GM10248 (cell line): ENCODE data around the gene CNOT2.
"Not testable (repeated sequence)": the region's sequence is repeated elsewhere in the genome, so short reads cannot be mapped to it uniquely, and the experiment has no call there.

Experiments
- CTCF ChIA-PET: fragments of 300-600 bp; sonication (Branson Sonifier 250); formaldehyde crosslinking; extraction: SDS; loops from one replicate; lab custom pipeline; 2021; ENCODE audit warnings: antibody characterized with exemption; lab: Yijun Ruan, JAX
- POLR2A ChIA-PET: fragments of 350-650 bp; sonication (Branson Sonifier 250); formaldehyde crosslinking; extraction: SDS; loops from one replicate; lab custom pipeline; 2020; ENCODE audit warnings: antibody characterized with exemption; lab: Yijun Ruan, JAX
- DNase-seq: peaks from one replicate; pipeline ENCODE4 v3.0.0; 2012; ENCODE audit errors: extremely low spot score
- TF ChIP-seq, protein P1 (sequence below): IDR thresholded peaks from 2 replicates; pipeline ENCODE4 v1.5.1; 2012; ENCODE audit warnings: mild to moderate bottlenecking, low read depth; ENCODE audit errors: extremely low read depth, missing control alignments, control extremely low read depth

CNOT2 gene

DNA sequence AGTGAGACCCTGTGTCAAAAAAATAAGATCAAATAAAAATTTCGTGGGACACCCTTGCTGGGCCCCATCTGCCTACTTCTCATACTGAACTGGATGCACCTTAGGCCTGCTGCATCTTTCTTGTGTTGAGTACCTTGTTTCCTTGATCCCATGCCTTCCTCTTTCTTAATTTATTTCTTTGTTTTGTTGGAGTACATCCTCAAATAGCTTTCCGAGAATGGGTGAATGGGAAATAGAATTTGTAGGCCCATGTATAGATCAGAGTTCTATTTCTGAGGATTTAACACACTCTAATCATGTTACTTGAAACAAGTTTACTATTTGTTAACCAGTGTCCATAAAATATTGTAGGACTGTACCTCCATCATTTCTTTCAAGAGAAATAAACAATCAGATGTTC is 146.4 kb downstream of the CNOT2 start:
- TF ChIP-seq, protein P1, sequence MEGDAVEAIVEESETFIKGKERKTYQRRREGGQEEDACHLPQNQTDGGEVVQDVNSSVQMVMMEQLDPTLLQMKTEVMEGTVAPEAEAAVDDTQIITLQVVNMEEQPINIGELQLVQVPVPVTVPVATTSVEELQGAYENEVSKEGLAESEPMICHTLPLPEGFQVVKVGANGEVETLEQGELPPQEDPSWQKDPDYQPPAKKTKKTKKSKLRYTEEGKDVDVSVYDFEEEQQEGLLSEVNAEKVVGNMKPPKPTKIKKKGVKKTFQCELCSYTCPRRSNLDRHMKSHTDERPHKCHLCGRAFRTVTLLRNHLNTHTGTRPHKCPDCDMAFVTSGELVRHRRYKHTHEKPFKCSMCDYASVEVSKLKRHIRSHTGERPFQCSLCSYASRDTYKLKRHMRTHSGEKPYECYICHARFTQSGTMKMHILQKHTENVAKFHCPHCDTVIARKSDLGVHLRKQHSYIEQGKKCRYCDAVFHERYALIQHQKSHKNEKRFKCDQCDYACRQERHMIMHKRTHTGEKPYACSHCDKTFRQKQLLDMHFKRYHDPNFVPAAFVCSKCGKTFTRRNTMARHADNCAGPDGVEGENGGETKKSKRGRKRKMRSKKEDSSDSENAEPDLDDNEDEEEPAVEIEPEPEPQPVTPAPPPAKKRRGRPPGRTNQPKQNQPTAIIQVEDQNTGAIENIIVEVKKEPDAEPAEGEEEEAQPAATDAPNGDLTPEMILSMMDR: no peak
- POLR2A ChIA-PET: no interaction called here
- CTCF ChIA-PET: interaction anchor here (1.2 kb wide), 1 partner anchor 10 kb away, joined by 3 read pairs; no protein-coding TSS in a partner anchor
- no peak for DNase-seq

- CTCF ChIA-PET: interaction anchor here (1.0 kb wide), 1 partner anchor 15 kb away, joined by 3 read pairs; no protein-coding TSS in a partner anchor
- DNase-seq, POLR2A ChIA-PET: not testable (repeated sequence)
Measured at GRCh38 chr12:70392631-70393030, 149.4 kb downstream of the CNOT2 start.

- no peak for DNase-seq
- TF ChIP-seq, protein P1: no peak
- POLR2A ChIA-PET: no interaction called here
- CTCF ChIA-PET: interaction anchor here (1.0 to 1.5 kb wide), 2 partner anchors 16 to 130 kb away, joined by 3 read pairs; no protein-coding TSS in a partner anchor
Measured at GRCh38 chr12:70393787-70394499, 150.7 kb downstream of the CNOT2 start.

DNA sequence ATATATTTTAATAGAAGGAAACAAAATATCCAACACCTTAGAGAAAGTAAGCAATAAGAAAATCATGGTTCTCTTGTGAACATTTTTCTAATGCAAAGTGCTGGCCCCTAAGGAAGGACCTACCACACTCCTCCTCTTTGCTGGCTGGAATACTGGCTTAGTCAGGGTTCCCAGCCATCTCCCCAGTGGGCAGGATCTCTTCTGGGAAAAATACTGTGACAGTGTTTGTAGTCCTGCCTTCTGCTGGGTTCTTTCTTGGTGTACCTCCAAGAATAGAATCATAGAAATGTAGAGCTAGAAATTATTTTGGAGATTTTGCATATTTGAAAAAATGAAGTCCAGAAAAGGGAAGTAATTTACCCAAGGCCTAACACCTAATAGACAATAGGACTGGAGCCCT is 154.8 kb downstream of the CNOT2 start:
- CTCF ChIA-PET: no interaction called here
- POLR2A ChIA-PET: no interaction called here

DNA sequence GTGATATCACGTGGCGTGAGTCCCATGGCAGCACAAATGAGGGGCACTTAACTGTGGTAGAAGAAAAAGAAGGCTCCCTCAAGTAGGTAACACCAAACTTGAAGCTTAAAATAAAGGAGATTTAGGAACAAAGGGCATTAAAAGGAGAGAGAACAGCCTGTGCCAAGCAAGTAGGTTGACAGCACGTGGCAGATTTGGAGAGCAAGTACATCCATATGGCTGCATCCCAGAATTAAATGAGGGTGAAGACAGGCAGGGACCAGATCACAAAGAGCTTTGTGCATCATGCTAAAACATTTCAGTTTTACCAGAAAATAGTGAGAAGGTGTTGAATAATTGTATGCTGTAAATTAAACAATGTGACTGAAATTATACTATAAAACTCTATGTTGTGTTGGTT is 155.6 kb downstream of the CNOT2 start:
- POLR2A ChIA-PET: no interaction called here
- DNase-seq: no peak
- CTCF ChIA-PET: interaction anchor here (0.8 to 1.2 kb wide), 2 partner anchors 9 to 15 kb away, joined by 3 read pairs; no protein-coding TSS in a partner anchor
- TF ChIP-seq, protein P1: no peak

More for the DNA sequence above, 154.8 kb downstream of the CNOT2 start:
- DNase-seq: no peak
- TF ChIP-seq, protein P1: no peak

DNA sequence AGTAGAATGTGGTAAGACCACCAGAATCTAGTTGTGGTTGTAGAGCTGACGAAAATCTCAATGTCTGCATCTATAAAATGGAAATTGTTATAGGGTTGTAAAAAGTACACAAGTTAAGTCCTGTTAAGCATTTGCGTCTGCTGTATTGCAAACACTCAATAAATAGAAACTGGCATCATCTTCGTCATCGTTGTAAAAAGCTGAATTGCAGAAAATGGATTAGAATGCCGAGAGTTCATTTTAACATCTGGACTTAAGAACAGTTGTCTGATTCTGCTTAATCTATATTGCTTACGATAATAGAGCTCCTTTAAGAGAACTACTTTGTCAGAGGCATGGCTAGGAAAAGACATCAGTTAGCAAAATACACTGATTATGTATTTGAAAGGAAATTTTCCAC is 156.1 kb downstream of the CNOT2 start:
- CTCF ChIA-PET: interaction anchor here (0.8 to 1.2 kb wide), 2 partner anchors 10 to 15 kb away, joined by 3 read pairs; no protein-coding TSS in a partner anchor
- TF ChIP-seq, protein P1: no peak
- no peak for DNase-seq
- POLR2A ChIA-PET: no interaction called here

DNA sequence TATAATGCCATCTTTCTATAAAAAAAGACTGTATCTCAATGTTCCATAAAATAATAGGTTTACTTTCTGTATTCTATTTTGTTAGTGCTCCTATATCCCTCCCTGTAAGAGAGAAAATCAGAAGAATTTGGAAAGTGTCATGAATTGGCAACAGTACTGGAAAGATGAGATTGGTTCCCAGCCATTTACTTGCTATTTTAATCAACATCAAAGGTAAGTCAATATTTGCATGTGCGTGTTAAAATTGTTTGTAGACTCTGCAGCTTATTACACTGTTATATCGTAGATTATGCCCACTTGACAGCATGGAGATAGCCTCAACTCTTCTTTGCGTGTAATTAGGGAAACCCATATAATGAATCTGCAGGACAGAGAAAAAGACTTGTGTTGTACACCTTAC is 156.9 kb downstream of the CNOT2 start:
- no peak for DNase-seq
- ChIA-PET CTCF (interaction anchor here (1.2 kb wide), 1 partner anchor 16 kb away, joined by 3 read pairs; no protein-coding TSS in a partner anchor), POLR2A (no interaction called here)
- TF ChIP-seq, protein P1: no peak
